ENCODE data around the gene PPAN.

- TF ChIP-seq POLR2AphosphoS5 (IDR thresholded peaks at IDR 0.05; ENCODE audit: low read depth, low read length), result no peak
- no peak for TF ChIP-seq TAF1 (IDR thresholded peaks at IDR 0.05; ENCODE audit: low read depth, low read length)
- TF ChIP-seq POLR2A (IDR thresholded peaks at IDR 0.05; ENCODE audit: low read depth, low read length), result no peak
- no peak for TF ChIP-seq POU2F2 (IDR thresholded peaks at IDR 0.05; ENCODE audit: low read depth, low read length)
Observed at GRCh38 chr19:10079031-10079453, 27.1 kb upstream of the PPAN start.

All from GM12891 (cell line).